ENCODE data around the gene CATSPER1. TPM values are rescaled to one million over a fixed set of nuclear protein-coding genes. Genes with fewer than 3 reads are reported as not detected.

The CATSPER1 gene
- total RNA-seq, 3 donors from 2014 or later (not counting 1 experiment from before 2014, with no cell fraction given), result 12.2 to 16.9 (median 13.3) TPM

GRCh38 chr11:66008095-66008467 lies 18.2 kb downstream of the CATSPER1 start:
- Histone ChIP-seq H3K27me3 (ENCODE audit: control insufficient read depth, insufficient read depth, low read length) (peaks cover 17% of the 10 kb centered on the region), H3K4me3 (ENCODE audit: low read length) (no peak overlapping the region), H3K4me1 (ENCODE audit: control insufficient read depth, insufficient read depth, low read length) (peaks cover 11% of the 10 kb centered on the region), H3K36me3 (ENCODE audit: control insufficient read depth, insufficient read depth, low read length) (peaks cover 13% of the 10 kb centered on the region), H3K9me3 (ENCODE audit: control insufficient read depth, insufficient read depth, low read length) (no peaks in the 10 kb centered on the region), H3K27ac (ENCODE audit: low read length) (no peak overlapping the region)
- TF ChIP-seq, protein P1, sequence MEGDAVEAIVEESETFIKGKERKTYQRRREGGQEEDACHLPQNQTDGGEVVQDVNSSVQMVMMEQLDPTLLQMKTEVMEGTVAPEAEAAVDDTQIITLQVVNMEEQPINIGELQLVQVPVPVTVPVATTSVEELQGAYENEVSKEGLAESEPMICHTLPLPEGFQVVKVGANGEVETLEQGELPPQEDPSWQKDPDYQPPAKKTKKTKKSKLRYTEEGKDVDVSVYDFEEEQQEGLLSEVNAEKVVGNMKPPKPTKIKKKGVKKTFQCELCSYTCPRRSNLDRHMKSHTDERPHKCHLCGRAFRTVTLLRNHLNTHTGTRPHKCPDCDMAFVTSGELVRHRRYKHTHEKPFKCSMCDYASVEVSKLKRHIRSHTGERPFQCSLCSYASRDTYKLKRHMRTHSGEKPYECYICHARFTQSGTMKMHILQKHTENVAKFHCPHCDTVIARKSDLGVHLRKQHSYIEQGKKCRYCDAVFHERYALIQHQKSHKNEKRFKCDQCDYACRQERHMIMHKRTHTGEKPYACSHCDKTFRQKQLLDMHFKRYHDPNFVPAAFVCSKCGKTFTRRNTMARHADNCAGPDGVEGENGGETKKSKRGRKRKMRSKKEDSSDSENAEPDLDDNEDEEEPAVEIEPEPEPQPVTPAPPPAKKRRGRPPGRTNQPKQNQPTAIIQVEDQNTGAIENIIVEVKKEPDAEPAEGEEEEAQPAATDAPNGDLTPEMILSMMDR (IDR thresholded peaks at IDR 0.05), result no peak
- WGBS (ENCODE audit: insufficient coverage), result 94% methylated on average over 2 of the region's 2 CpGs
- H3K36me3 Mint-ChIP-seq, result no peaks in the 10 kb centered on the region
- ATAC-seq, result no peak
- H3K27ac Mint-ChIP-seq, result no peak overlapping the region
- H3K4me3 Mint-ChIP-seq, result no peak overlapping the region
- peaks cover 2 to 9% of the 10 kb centered on the region in 2 donors for H3K4me1 Mint-ChIP-seq
- H3K9me3 Mint-ChIP-seq, result no peaks in the 10 kb centered on the region
- intact Hi-C loops (cut with micrococcal nuclease), result no loop called here
- peaks cover 4 to 7% of the 10 kb centered on the region in 2 donors for H3K27me3 Mint-ChIP-seq (ENCODE audit: low read depth in 2 of 2)
- no peak for DNase-seq

DNA sequence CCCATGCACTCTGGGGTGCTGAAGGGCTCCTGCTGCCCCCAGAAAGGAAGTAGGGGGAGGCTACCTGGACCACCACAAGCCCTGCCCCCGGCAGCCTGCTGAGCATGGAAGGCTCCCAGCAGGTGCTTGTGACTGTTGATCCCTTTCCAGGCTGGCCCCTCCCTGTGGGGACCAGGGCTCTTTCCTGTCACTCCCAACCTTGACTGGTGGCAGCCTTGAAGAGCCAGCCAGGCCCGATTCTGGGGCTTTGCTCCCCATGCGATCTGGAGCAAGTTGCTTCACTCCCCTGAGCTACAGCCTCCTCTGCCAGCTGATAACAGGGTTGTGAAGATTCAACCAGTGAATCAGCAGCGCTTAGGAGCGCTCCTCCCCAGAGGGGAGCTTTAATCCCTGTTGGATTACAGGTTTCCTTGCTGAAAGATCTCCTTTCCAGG lies 19.1 kb downstream of the CATSPER1 start:
- H3K9me3 Mint-ChIP-seq, result no peaks in the 10 kb centered on the region
- Histone ChIP-seq H3K9me3 (ENCODE audit: control insufficient read depth, insufficient read depth, low read length) (no peaks in the 10 kb centered on the region), H3K27me3 (ENCODE audit: control insufficient read depth, insufficient read depth, low read length) (peaks cover 10% of the 10 kb centered on the region), H3K27ac (ENCODE audit: low read length) (no peak overlapping the region), H3K4me3 (ENCODE audit: low read length) (no peak overlapping the region), H3K36me3 (ENCODE audit: control insufficient read depth, insufficient read depth, low read length) (peaks cover 13% of the 10 kb centered on the region), H3K4me1 (ENCODE audit: control insufficient read depth, insufficient read depth, low read length) (peaks cover 13% of the 10 kb centered on the region)
- no peak for ATAC-seq
- H3K36me3 Mint-ChIP-seq, result no peaks in the 10 kb centered on the region
- no peak for DNase-seq
- H3K4me3 Mint-ChIP-seq, result no peak overlapping the region
- TF ChIP-seq, protein P1 (IDR thresholded peaks at IDR 0.05), result no peak
- H3K4me1 Mint-ChIP-seq, result peaks cover 7 to 16% of the 10 kb centered on the region in 2 donors
- intact Hi-C loops (cut with micrococcal nuclease), result no loop called here
- peaks cover 4 to 7% of the 10 kb centered on the region in 2 donors for H3K27me3 Mint-ChIP-seq (ENCODE audit: low read depth in 2 of 2)
- H3K27ac Mint-ChIP-seq, result no peak overlapping the region
- 77% methylated on average over 5 of the region's 5 CpGs for WGBS (ENCODE audit: insufficient coverage)

- no peak for DNase-seq
- Mint-ChIP-seq H3K9me3 (no peaks in the 10 kb centered on the region), H3K27ac (no peak overlapping the region), H3K4me1 (peaks cover 11 to 20% of the 10 kb centered on the region in 2 donors), H3K4me3 (no peak overlapping the region), H3K36me3 (no peaks in the 10 kb centered on the region), H3K27me3 (ENCODE audit: low read depth in 2 of 2) (peaks cover 4 to 7% of the 10 kb centered on the region in 2 donors)
- WGBS (ENCODE audit: insufficient coverage), result 93% methylated on average over 4 of the region's 4 CpGs
- Histone ChIP-seq H3K27ac (ENCODE audit: low read length) (no peak overlapping the region), H3K36me3 (ENCODE audit: control insufficient read depth, insufficient read depth, low read length) (peaks cover 13% of the 10 kb centered on the region), H3K4me3 (ENCODE audit: low read length) (no peak overlapping the region), H3K27me3 (ENCODE audit: control insufficient read depth, insufficient read depth, low read length) (peaks cover 9% of the 10 kb centered on the region), H3K9me3 (ENCODE audit: control insufficient read depth, insufficient read depth, low read length) (no peaks in the 10 kb centered on the region), H3K4me1 (ENCODE audit: control insufficient read depth, insufficient read depth, low read length) (peaks cover 10% of the 10 kb centered on the region)
- intact Hi-C loops (cut with micrococcal nuclease), result no loop called here
- ATAC-seq, result no peak
- TF ChIP-seq, protein P1 (IDR thresholded peaks at IDR 0.05), result no peak
Observed at GRCh38 chr11:66006891-66007176, 19.4 kb downstream of the CATSPER1 start.

DNA sequence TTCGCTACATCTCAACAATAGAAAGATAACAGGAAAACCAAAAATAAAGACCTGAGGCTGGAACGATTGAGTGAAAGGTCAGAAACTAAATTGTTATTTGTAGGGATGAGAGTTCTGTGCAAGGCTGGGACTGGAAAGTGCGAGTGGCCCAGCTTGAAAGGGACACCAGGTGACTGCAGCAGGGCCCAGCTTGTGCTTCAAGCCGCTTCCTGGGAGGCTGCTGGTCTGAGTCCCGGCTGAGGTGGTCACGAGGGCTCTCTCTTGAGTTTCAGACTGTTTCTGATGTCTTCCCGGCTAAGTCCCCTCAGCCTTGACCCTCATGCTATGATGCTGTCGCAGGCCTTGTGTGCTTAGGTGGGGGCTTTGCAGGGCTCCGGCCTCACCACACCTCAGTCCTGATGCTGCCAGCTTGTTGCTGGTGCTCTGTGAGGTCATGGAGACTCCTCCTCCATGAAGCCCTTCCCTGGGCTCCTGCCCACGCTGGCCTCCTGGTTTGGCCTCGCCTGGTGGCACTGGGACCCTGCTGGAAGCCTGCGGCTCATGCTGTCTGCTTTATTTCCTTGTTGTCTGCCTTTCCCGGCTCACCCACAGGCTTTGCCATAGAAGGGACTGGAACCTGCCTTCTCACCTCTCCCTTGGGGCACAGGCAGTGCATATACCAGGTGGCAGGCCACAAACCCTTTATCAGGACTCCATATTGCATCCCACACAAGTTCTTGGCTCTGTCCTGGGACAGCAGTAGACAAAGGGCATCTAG lies 20.0 kb downstream of the CATSPER1 start:
- TF ChIP-seq, protein P1 (IDR thresholded peaks at IDR 0.05), result no peak
- no peak for DNase-seq

More for the DNA sequence above, 20.0 kb downstream of the CATSPER1 start:
- peaks cover 16 to 25% of the 10 kb centered on the region in 2 donors for H3K4me1 Mint-ChIP-seq
- H3K27me3 Mint-ChIP-seq (ENCODE audit: low read depth in 2 of 2), result peaks cover 4 to 7% of the 10 kb centered on the region in 2 donors
- Histone ChIP-seq H3K9me3 (ENCODE audit: control insufficient read depth, insufficient read depth, low read length) (no peaks in the 10 kb centered on the region), H3K27me3 (ENCODE audit: control insufficient read depth, insufficient read depth, low read length) (peaks cover 5% of the 10 kb centered on the region), H3K4me3 (ENCODE audit: low read length) (no peak overlapping the region), H3K4me1 (ENCODE audit: control insufficient read depth, insufficient read depth, low read length) (peaks cover 13% of the 10 kb centered on the region), H3K36me3 (ENCODE audit: control insufficient read depth, insufficient read depth, low read length) (peaks cover 13% of the 10 kb centered on the region), H3K27ac (ENCODE audit: low read length) (no peak overlapping the region)
- WGBS (ENCODE audit: insufficient coverage), result 96% methylated on average over 12 of the region's 13 CpGs
- H3K27ac Mint-ChIP-seq, result no peak overlapping the region
- no peaks in the 10 kb centered on the region for H3K36me3 Mint-ChIP-seq
- H3K9me3 Mint-ChIP-seq, result no peaks in the 10 kb centered on the region
- intact Hi-C loops (cut with micrococcal nuclease), result no loop called here
- ATAC-seq, result no peak
- H3K4me3 Mint-ChIP-seq, result no peak overlapping the region

Data from natural killer cell (primary cell).